ENCODE measurements around the gene OR52J3.
A peak's percentile ranks its signal among the peaks of the same experiment; 100 is the strongest.
"Not testable (repeated sequence)": the region's sequence is repeated elsewhere in the genome, so short reads cannot be mapped to it uniquely, and the experiment has no call there.

Gene OR52J3

DNA sequence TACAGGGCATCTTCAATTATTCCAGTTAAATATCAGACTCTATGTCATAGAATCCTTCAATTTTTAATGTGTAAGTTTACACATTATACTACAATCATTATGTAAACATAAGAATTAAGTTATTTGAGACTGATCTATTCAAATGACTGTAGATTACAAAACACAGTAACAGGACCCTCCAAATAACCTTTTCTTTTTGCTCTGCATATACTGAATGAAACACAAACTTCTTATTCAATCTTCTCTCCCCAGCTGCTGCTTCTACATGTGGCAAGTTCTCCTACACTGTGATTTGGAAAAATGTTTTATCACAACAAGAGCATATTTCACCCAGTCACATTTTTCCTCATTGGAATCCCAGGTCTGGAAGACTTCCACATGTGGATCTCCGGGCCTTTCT is at the start of gene OR52J3:
Gene OR52J3, plus strand, starts transcription at position 301 of the 400 bp plus-strand sequence. Its CDS starts 0 bp downstream, at position 301.
- no peak for DNase-seq (ENCODE audit: low read depth)

GRCh38 chr11:5004424-5005274 is 41.7 kb upstream of the OR52J3 start:
- DNase-seq (ENCODE audit: low read depth): peak; percentile 24

GRCh38 chr11:5007561-5007960 is 38.8 kb upstream of the OR52J3 start:
- DNase-seq (ENCODE audit: low read depth): no peak

DNA sequence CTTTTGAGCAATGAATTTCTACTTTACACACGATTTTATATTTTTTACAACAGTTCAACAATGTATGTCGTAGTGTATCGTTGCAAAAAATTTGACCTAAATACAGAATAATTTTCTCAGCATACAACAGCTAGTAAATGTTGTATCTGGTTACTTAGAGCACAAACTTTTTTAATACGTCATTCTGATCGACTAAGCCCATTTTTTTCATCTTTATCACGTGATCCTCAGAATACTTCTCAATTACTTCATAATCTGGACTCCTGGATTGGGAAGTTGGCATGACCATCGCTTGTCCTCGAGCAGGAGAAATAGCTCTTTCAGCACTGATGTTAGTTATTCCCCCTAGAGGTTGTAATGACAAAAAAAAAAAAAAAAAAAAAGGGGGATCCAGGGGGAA is 35.1 kb upstream of the OR52J3 start:
- DNase-seq (ENCODE audit: low read depth): no peak

GRCh38 chr11:5013012-5013411 is 33.3 kb upstream of the OR52J3 start:
- DNase-seq (ENCODE audit: low read depth): no peak

DNA sequence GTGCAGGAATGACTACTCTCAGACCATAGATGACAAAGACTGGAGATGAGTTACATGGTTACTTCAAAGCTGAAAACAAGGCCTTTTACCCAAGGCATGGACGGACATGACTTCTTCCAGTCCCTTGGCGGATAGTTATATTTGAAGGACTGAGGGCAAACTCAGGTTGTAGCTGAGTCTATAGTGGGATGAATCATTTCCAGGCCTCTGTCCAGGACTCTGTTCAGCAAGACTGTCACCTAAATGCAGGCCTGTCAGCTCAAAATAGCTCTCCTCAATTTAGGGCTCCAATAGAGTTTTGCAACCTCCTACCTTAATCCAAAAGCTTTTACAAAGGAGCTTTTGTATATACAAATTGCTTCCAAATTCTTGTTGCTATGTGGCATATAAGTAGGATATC is 24.3 kb upstream of the OR52J3 start:
- no peak for DNase-seq (ENCODE audit: low read depth)

- DNase-seq (ENCODE audit: low read depth): no peak
Observed at GRCh38 chr11:5036669-5037068, 9.7 kb upstream of the OR52J3 start.

DNA sequence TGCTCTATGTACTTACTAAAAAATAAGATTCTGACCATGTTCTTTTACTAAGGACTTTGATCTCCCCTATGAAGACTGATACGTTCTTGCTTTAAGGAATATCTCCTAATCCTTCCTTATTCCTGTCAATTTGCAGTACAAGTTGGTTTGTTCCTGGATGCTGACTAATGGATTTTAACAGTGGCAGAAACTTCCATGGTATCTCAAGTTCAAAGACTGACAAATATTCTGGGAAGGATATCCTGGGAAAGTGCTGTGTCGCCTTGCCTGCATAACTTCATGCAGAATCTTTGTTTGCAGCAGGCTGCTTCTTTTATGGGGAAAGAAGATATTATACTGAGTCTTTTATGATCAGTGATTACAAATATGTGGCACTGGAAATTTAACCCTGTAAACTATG is 8.4 kb upstream of the OR52J3 start:
- no peak for DNase-seq (ENCODE audit: low read depth)

GRCh38 chr11:5038341-5038740 is 8.0 kb upstream of the OR52J3 start:
- no peak for DNase-seq (ENCODE audit: low read depth)

GRCh38 chr11:5040876-5041275 is 5.5 kb upstream of the OR52J3 start:
- no peak for DNase-seq (ENCODE audit: low read depth)

- DNase-seq (ENCODE audit: low read depth): peak; percentile 68
Observed at GRCh38 chr11:5042091-5042490, 4.2 kb upstream of the OR52J3 start.

GRCh38 chr11:5043380-5043779 is 2.9 kb upstream of the OR52J3 start:
- DNase-seq (ENCODE audit: low read depth): peak; percentile 83

DNA sequence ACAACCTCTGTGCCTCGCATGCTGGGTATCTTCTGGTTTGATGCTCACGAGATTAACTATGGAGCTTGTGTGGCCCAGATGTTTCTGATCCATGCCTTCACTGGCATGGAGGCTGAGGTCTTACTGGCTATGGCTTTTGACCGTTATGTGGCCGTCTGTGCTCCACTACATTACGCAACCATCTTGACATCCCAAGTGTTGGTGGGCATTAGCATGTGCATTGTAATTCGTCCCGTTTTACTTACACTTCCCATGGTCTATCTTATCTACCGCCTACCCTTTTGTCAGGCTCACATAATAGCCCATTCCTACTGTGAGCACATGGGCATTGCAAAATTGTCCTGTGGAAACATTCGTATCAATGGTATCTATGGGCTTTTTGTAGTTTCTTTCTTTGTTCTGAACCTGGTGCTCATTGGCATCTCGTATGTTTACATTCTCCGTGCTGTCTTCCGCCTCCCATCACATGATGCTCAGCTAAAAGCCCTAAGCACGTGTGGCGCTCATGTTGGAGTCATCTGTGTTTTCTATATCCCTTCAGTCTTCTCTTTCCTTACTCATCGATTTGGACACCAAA is 516 bp downstream of the OR52J3 start:
- DNase-seq (ENCODE audit: low read depth): no peak

- DNase-seq (ENCODE audit: low read depth): not testable (repeated sequence)
Observed at GRCh38 chr11:5058679-5059078, 12.4 kb downstream of the OR52J3 start.

- no peak for DNase-seq (ENCODE audit: low read depth)
Observed at GRCh38 chr11:5059391-5059790, 13.1 kb downstream of the OR52J3 start, which contains the start of gene OR52E2. OR52E2 (minus strand) TSS chr11:5059627; CDS start chr11:5059627, 0 bp downstream.

DNA sequence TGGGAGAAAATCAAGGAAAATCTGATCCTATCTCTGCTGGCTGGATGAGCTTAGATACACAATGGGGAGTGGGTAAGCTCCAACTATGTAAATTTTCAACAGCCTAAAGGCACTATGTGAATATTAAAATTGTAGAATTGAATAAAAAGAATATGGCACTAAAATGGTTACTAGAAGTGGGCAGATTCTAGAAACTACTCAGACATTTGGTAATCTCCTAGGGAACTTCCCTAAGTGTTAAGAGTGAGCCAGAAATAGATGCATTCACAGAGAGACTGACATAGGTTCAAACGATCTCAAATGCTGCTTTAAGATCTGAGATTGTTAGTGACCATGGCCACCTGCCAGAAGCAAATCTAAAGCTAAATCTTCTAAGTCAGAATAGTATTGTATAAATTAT is 18.7 kb downstream of the OR52J3 start:
- no peak for DNase-seq (ENCODE audit: low read depth)

- no peak for DNase-seq (ENCODE audit: low read depth)
Observed at GRCh38 chr11:5069272-5069671, 22.9 kb downstream of the OR52J3 start, which contains the start of gene OR52E1. OR52E1 (plus strand) TSS chr11:5069572.

GRCh38 chr11:5071799-5072198 is 25.5 kb downstream of the OR52J3 start:
- DNase-seq (ENCODE audit: low read depth): no peak

DNA sequence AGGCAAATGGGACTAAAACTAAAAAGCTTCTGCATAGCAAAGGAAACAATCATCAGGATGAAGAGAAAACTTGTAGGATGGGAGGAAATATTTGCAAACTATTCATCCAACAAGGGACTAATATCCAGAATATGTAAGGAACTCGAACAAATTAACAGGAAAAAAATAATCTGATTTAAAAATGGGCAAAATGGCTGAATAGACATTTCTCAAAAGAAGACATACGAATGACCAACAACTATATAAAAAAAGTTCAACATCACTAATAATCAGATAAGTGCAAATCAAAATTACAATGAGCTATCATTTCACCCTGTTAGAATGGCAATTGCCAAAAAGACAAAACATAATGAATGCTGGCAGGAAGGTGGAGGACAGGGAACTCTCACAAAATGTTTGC is 35.1 kb downstream of the OR52J3 start:
- DNase-seq (ENCODE audit: low read depth): no peak

GRCh38 chr11:5083602-5084001 is 37.3 kb downstream of the OR52J3 start:
- DNase-seq (ENCODE audit: low read depth): no peak

DNA sequence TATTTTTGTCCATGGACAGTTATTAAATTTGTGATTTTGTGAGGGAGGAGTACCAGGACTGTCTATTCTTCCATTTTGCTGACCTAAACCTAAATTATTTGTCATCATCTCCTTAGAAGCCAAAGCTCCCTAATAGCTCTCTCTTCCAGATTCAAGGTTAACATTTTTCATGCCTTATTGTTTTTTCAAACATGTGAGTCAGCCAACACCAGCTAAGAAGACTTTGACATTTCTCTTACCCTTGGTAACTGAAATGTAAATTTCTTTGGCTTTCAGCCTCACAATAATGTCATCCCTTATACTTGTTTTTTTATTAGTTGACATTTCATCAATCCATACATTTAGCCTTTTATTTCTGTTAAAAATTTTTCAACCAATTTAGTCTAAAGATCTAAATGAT is 42.2 kb downstream of the OR52J3 start:
- DNase-seq (ENCODE audit: low read depth): no peak

DNA sequence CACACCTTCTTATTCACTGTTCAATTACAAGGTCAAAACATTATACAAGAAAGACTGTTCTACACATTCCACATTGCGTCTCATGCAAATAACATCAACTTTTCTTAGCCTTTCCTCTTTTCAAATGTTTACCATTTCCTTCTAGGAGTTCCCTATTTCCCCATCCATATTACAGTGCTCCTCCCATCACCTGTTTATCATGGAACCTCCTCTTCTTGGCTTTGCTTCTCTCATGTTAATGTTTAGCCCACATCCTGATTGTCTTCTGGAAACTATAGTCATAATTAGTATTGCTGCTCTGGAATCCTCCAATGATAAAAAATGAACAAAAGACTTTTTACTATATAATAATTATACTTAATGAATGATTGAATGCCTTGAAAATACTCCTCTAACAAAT is 44.3 kb downstream of the OR52J3 start:
- DNase-seq (ENCODE audit: low read depth): no peak

- peak; percentile 36 for DNase-seq (ENCODE audit: low read depth)
Observed at GRCh38 chr11:5092821-5093585, 46.7 kb downstream of the OR52J3 start.

Data from HS-5 (cell line).